Effector memory CD8-positive, alpha-beta T cell (primary cell): ENCODE measurements around the gene LHFPL6.
"Not testable (repeated sequence)": the region's sequence is repeated elsewhere in the genome, so short reads cannot be mapped to it uniquely, and the experiment has no call there.

Experiments used
- ATAC-seq: fragments of 150-1000 bp; cut with Tn5 transposase; replicated peaks from 2 replicates; pipeline ENCODE4 v1.10.0; 2021; ENCODE audit warnings: mild to moderate bottlenecking, moderate library complexity
- DNase-seq, 3 experiments: peaks; one replicate each; pipeline ENCODE4 v3.0.0; 2021
- H3K27ac Mint-ChIP-seq, 2 donors: one replicate each; pipeline ENCODE4 v1.8.0; 2022; ENCODE audit warnings: mild to moderate bottlenecking in 2 of 2, mixed read lengths in 2 of 2, moderate library complexity in 2 of 2
- H3K27me3 Mint-ChIP-seq, 2 donors: one replicate each; pipeline ENCODE4 v1.8.0; 2022; ENCODE audit warnings: mixed read lengths in 2 of 2
- H3K36me3 Mint-ChIP-seq: one replicate; pipeline ENCODE4 v1.8.0; 2022; ENCODE audit warnings: mild to moderate bottlenecking, moderate library complexity, mixed read lengths; ENCODE audit not compliant: insufficient read depth
- H3K4me1 Mint-ChIP-seq, 2 donors: one replicate each; pipeline ENCODE4 v1.8.0; 2022; ENCODE audit warnings: low read depth in 2 of 2, mixed read lengths in 2 of 2
- H3K4me3 Mint-ChIP-seq, 2 donors: one replicate each; pipeline ENCODE4 v1.8.0; 2022; ENCODE audit warnings: mild to moderate bottlenecking in 2 of 2, mixed read lengths in 2 of 2, moderate library complexity in 2 of 2
- H3K9me3 Mint-ChIP-seq, 2 donors: one replicate each; pipeline ENCODE4 v1.8.0; 2022; ENCODE audit warnings: mixed read lengths in 2 of 2

Gene LHFPL6

DNA sequence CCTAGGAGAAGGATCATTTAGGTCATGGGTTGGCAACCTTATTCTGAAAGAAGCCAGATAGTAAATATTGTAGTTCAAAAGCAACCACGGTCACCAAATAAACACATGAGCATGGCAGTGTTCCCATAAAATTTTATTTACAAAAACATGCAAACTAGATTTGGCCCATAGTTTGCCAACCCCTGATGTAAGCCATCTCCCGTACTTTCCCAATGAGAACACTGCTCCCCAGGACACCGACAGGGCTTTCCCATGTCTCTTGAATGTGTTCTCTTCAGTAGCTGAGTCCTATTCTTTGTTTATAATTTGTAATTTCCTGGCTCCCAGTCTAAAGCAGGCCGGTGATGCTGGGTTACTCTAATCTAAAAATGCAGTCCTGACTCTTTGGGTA lies 239.6 kb downstream of the LHFPL6 start:
- Mint-ChIP-seq H3K27me3 (no peaks in the 10 kb centered on the region), H3K4me1 (no peaks in the 10 kb centered on the region)

DNA sequence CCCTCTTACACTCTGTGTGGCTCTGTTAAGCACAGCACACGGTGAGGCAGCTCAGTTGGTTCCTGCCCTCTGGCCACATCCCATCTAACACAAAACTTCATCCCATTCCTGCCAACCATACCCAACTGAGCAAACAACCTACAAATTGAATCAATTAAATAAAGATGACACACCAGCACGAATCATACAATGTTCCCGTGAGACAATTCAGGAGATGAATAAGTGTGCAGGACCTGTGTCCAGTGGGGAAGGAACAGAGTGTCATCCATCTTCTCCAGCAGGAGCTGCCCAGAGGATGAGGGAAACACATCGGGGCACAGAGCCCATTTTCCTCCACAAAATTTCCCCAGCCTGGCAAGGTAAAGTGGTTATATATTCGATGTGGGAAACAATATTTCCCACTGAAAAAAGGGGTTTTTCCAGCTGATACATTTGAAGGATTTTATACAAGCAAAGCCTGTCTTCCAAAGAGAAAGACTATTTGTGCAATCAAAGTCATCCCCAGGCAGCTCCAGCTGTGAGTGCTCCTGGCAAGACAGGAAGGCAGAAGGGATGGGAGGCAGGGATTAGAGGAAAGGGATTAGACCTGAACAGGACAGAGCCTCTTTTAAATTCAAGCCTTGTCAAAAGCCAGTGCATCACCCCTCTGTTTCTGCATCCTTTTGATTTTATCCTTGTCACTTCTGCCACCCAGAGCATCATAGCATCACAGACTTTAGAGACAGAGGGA lies 240.2 kb downstream of the LHFPL6 start:
- DNase-seq (no peak), ATAC-seq (no peak)
- Mint-ChIP-seq H3K9me3 (peaks cover 0 to 1% of the 10 kb centered on the region in 2 donors), H3K27ac (no peak overlapping the region), H3K4me3 (no peak overlapping the region), H3K36me3 (no peaks in the 10 kb centered on the region), H3K27me3 (no peaks in the 10 kb centered on the region), H3K4me1 (no peaks in the 10 kb centered on the region)

More for the DNA sequence above, 239.6 kb downstream of the LHFPL6 start:
- ATAC-seq (no peak), DNase-seq (no peak)
- no peaks in the 10 kb centered on the region for H3K36me3 Mint-ChIP-seq
- H3K27ac Mint-ChIP-seq, result no peak overlapping the region
- H3K9me3 Mint-ChIP-seq, result peaks cover 0 to 1% of the 10 kb centered on the region in 2 donors
- no peak overlapping the region for H3K4me3 Mint-ChIP-seq

DNA sequence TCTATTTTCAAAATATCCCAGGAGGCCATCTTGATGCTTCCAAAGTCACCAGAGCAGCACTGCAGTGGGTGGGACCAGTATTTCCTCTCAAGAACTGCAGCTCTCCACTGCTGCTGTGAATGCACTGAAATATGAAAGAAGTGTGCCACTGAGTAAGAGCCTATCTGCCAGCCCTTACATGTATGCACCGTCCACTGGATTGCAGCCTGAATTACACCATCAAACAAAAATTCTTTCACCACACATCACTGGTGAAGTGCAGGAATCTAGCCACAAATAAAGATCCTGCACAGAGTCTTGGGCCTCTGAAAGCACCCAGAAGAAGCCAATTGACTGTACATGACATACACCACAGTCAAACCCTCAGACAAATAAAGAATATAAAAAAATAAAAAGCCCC lies 249.0 kb downstream of the LHFPL6 start:
- ATAC-seq (no peak), DNase-seq (no peak)
- H3K27me3 Mint-ChIP-seq, result peaks cover 0 to 18% of the 10 kb centered on the region in 2 donors
- H3K27ac Mint-ChIP-seq, result no peak overlapping the region
- no peaks in the 10 kb centered on the region for H3K36me3 Mint-ChIP-seq
- no peak overlapping the region for H3K4me3 Mint-ChIP-seq
- H3K4me1 Mint-ChIP-seq, result no peaks in the 10 kb centered on the region
- no peaks in the 10 kb centered on the region for H3K9me3 Mint-ChIP-seq

GRCh38 chr13:39350461-39350881 lies 252.5 kb downstream of the LHFPL6 start:
- Mint-ChIP-seq H3K9me3 (no peaks in the 10 kb centered on the region), H3K27me3 (peaks cover 0 to 18% of the 10 kb centered on the region in 2 donors), H3K36me3 (no peaks in the 10 kb centered on the region), H3K4me3 (no peak overlapping the region), H3K27ac (no peak overlapping the region), H3K4me1 (no peaks in the 10 kb centered on the region)
- DNase-seq, result no peak
- no peak for ATAC-seq

- Mint-ChIP-seq H3K9me3 (no peaks in the 10 kb centered on the region), H3K4me3 (no peak overlapping the region), H3K36me3 (no peaks in the 10 kb centered on the region), H3K27ac (no peak overlapping the region), H3K27me3 (peaks cover 0 to 12% of the 10 kb centered on the region in 2 donors), H3K4me1 (no peaks in the 10 kb centered on the region)
- DNase-seq (no peak), ATAC-seq (no peak)
Observed at GRCh38 chr13:39349391-39349960, 253.5 kb downstream of the LHFPL6 start.

DNA sequence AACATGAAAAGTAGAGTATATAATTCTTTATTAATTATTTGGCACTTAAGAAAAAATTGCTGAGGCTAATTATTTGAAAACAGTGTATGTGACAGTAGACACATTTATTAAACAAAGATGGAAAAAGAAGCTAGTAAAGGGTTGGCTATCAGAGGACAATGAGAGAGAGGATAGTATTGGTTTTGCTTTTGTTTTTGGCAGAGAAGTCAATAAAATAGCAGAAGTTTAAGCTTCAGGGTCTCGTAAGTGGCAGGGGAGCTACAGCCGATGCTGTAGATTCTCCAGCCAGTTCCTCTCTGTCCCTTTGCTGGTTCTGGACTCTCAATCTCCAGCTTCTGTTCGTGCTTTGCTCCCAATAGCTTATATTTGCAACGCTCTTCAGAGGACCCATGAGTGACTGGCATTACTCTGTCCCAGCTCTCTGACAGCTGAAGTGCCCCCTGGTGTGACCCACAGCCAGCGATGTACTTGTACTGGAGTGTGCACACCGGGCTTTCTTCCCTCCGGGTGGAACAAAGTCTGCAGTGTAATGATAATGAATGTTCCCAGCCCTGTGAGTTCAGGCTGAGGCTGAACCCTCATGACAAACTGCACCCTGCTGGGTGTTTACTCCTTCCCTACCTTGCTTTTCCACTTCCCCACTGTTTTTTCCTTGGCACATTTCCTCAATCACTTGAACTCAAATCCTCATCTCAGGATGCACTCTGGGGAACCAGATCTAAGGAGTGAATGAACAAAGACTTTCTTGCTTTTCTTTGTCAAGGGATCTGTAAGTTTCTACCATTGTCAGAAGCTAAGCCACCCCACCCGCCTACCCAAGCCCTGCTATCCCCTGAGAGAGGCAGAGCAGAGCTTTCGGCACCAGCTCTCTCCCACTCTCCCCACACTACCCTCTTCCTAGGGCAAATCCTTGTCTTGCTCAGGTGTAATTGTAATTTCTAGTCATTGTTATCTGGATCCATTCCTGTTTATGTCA lies 254.8 kb downstream of the LHFPL6 start:
- DNase-seq (no peak), ATAC-seq (no peak)
- Mint-ChIP-seq H3K4me3 (no peak overlapping the region), H3K9me3 (no peaks in the 10 kb centered on the region), H3K27ac (no peak overlapping the region), H3K27me3 (peaks cover 0 to 18% of the 10 kb centered on the region in 2 donors), H3K4me1 (no peaks in the 10 kb centered on the region), H3K36me3 (no peaks in the 10 kb centered on the region)

DNA sequence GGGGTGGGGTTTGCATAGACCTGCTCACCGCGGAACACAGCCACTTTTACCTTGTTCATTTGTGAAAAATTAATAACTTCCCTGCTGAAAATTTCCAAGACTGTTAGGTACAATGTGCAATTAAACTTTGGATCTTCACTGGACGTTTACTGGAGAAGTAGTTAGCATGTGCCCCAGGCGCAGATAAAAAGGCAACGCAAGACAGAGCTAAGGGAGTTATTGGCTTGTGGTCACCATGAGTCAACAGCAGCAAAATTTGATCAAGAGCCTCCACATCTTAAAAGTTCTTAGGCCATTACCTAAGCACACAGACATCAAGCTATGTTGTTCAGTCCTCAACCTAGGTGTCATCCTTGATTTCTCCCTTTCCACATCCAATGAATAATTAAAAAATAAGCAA lies 257.0 kb downstream of the LHFPL6 start:
- no peaks in the 10 kb centered on the region for H3K36me3 Mint-ChIP-seq
- no peak for ATAC-seq

DNA sequence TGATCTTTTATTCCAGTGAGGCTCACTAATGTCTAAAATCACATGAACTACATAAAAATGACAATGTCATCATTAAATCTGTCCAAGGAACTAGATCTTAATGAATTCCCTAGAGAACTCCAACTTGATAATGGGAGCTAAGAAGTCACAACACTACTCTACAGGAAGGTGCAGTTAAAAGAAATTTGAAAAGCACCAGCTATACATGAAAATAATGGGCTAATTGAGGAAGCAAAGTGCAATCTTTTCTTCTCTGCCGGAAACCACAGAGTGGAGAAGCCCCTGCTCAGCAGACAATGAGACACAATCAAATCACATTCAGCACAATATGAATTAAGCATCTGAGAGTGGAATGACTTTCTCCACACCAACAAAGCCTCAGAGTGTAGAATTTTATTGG lies 261.7 kb downstream of the LHFPL6 start:
- Mint-ChIP-seq H3K4me1 (no peaks in the 10 kb centered on the region), H3K9me3 (peaks cover 0 to 2% of the 10 kb centered on the region in 2 donors), H3K27ac (no peak overlapping the region), H3K36me3 (no peaks in the 10 kb centered on the region), H3K27me3 (peaks cover 0 to 9% of the 10 kb centered on the region in 2 donors), H3K4me3 (no peak overlapping the region)
- ATAC-seq, result no peak
- no peak for DNase-seq

More for the DNA sequence above, 257.0 kb downstream of the LHFPL6 start:
- H3K4me3 Mint-ChIP-seq, result no peak overlapping the region
- no peak overlapping the region for H3K27ac Mint-ChIP-seq
- peaks cover 0 to 18% of the 10 kb centered on the region in 2 donors for H3K27me3 Mint-ChIP-seq
- no peaks in the 10 kb centered on the region for H3K9me3 Mint-ChIP-seq
- no peaks in the 10 kb centered on the region for H3K4me1 Mint-ChIP-seq
- no peak for DNase-seq

DNA sequence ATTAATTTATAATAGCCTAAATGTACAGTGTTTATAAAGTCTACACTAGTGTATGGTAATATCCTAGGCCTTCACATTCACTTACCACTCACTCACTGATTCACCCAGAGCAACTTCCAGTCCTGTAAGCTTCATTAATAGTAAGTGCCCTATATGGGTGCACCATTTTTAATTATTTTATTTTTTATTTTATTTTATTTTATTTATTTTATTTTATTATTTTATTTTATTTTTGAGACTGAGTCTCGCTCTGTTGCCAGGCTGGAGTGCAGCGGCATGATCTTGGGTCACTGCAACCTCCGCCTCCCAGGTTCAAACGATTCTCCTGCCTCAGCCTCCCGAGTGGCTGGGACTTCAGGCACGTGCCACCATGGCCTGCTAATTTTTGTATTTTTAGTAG lies 264.9 kb downstream of the LHFPL6 start:
- H3K36me3 Mint-ChIP-seq, H3K27ac Mint-ChIP-seq, ATAC-seq, H3K4me3 Mint-ChIP-seq, DNase-seq, H3K4me1 Mint-ChIP-seq, H3K27me3 Mint-ChIP-seq, H3K9me3 Mint-ChIP-seq: not testable (repeated sequence)

DNA sequence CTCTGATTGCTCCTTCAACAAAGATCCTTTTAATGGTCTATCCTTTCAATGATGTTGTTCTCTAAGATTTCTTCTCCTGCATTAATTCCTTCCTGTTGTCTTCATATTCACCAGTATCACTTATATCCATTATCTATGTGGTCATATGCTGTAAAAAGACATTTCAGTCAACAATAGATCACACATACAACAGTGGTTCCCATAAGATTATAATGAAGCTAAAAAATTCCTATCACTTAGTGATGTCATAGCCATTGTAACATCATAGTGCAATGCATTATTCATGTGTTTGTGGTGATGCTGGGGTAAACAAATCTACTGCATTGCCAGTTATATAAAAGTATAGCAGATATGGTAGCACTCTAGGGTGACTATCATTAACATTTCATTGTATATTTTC lies 266.1 kb downstream of the LHFPL6 start:
- ATAC-seq (no peak), DNase-seq (no peak)
- H3K4me3 Mint-ChIP-seq, result no peak overlapping the region
- H3K9me3 Mint-ChIP-seq, result peaks cover 2 to 7% of the 10 kb centered on the region in 2 donors
- H3K36me3 Mint-ChIP-seq, result no peaks in the 10 kb centered on the region
- no peaks in the 10 kb centered on the region for H3K27me3 Mint-ChIP-seq
- no peaks in the 10 kb centered on the region for H3K4me1 Mint-ChIP-seq
- no peak overlapping the region for H3K27ac Mint-ChIP-seq

DNA sequence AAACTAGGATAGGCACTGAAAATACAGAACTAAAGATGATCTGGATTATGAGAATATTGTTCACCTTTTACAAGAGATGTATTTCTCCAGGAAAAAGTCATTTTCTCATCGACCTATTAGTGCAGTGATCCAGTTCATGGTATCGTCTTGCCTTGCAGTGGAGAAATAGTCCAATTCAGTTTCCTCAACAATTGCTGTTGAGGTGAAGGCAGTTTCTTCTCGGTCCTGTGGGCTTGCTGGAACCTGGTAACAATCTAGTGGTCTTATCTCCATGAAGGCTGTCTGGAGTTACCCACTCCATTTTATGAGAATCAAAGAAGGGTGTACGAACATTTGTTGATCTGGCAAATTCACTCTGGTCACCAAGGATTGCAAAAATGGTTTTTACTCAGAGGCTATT lies 266.8 kb downstream of the LHFPL6 start:
- DNase-seq, result no peak
- H3K9me3 Mint-ChIP-seq, result peaks cover 2 to 7% of the 10 kb centered on the region in 2 donors

DNA sequence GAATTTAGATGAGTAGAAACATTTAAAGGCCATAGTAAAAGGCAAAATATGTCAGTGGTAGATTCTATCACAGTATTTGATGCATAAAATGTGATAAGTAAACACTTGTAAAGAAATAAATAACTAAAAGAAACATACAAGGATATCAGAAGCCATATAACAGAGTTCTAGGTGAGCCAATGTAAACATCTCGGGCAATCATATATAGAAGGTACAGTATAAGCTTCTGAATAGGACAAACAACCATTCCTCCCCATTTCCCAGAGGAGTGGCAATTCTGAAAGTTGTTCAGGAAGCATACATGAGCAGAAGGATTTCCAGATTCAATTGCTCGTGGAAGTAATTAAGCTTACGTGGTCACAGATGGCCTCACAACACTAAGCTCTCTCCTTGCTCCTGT lies 267.3 kb downstream of the LHFPL6 start:
- H3K9me3 Mint-ChIP-seq, result peaks cover 2 to 7% of the 10 kb centered on the region in 2 donors
- H3K27me3 Mint-ChIP-seq, result no peaks in the 10 kb centered on the region
- DNase-seq (no peak), ATAC-seq (no peak)
- no peak overlapping the region for H3K27ac Mint-ChIP-seq
- no peaks in the 10 kb centered on the region for H3K4me1 Mint-ChIP-seq
- no peak overlapping the region for H3K4me3 Mint-ChIP-seq
- no peaks in the 10 kb centered on the region for H3K36me3 Mint-ChIP-seq

More for the DNA sequence above, 266.8 kb downstream of the LHFPL6 start:
- no peak for ATAC-seq
- Mint-ChIP-seq H3K4me3 (no peak overlapping the region), H3K4me1 (no peaks in the 10 kb centered on the region), H3K27me3 (no peaks in the 10 kb centered on the region), H3K27ac (no peak overlapping the region), H3K36me3 (no peaks in the 10 kb centered on the region)

- Mint-ChIP-seq H3K27me3 (no peaks in the 10 kb centered on the region), H3K27ac (no peak overlapping the region), H3K9me3 (peaks cover 0 to 7% of the 10 kb centered on the region in 2 donors), H3K4me1 (no peaks in the 10 kb centered on the region), H3K36me3 (no peaks in the 10 kb centered on the region), H3K4me3 (no peak overlapping the region)
- ATAC-seq (no peak), DNase-seq (no peak)
Observed at GRCh38 chr13:39330504-39330903, 272.5 kb downstream of the LHFPL6 start.
